DMS53 treated with DMSO at 0.1 percent for 48 hours (cell line): ENCODE results near the gene TTC13.
A peak's percentile ranks its signal among the peaks of the same experiment; 100 is the strongest.
"Not testable (repeated sequence)": the region's sequence is repeated elsewhere in the genome, so short reads cannot be mapped to it uniquely, and the experiment has no call there.

Experiments
- DNase-seq: peaks from one replicate; lab custom pipeline; 2025; ENCODE audit not compliant: unreplicated experiment; lab: John Stamatoyannopoulos, UW

The TTC13 gene

DNA sequence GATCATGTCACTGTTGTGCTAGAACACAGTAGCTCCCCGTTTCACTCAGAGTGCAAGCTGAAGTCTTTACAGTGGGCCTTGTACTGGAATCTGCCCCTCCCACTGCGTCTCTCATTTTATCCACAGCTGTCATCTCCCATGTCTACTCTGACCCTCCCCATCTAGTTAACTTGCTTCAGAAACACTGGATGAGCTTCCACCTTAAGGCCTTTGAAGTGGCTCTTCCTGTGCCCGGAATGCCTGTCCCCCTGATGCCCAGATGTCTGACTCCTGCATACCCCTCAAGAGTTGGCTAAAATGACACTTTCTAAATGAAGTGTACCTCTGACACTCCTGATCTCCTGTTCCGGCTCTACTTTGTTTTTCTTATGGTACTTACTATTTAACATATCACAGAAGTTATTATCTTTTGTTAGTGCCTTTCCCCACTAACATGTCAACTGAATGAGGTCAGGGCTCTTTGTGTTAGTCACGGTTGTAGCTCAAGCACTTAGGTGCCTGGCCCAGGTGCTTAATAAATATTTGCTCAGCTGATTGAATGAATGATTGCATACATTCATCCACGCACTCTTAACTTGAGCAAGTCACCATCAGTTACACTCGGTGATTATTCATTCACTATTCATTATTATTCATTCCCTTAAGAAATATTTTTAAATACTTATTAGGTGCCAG, 13.6 kb upstream of the TTC13 start:
- DNase-seq: peak; percentile 96

DNA sequence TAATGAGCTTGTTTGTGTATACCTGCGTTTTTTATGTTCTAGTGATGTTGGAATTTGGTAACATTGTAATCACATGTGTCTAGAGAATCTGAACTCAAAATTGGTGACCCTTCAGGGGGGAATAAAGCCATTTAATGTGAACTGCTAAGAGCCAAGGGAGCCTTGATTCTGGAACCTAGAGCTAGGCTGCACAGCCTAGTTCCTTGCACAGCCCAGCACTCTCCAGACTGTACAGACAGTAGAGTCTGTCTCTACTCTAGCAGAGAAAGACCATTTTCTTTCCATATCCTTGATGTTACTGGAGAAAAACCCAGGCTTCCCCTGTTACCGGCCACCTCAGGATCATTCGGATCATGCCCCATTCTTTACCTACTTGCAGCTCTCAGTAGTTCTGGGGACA, 8.8 kb upstream of the TTC13 start:
- DNase-seq: no peak

DNA sequence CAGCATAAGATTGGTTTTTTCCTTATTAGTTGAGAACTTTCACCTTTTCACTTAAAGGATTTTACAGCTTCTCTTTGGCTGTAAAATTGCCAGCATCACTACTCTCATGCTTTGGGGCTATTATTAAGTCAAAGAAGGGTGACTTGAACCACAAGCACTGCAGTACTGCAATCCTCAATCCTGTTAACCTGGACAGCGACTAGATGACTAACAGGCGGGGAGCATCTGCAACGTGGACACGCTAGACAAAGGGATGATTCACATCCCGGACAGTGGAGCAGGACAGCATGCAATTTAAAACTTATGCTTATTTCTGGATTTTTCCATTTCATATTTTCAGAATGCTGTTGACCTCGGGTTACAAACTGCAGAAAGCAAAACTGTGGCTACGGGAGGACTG, 8.3 kb upstream of the TTC13 start:
- no peak for DNase-seq

DNA sequence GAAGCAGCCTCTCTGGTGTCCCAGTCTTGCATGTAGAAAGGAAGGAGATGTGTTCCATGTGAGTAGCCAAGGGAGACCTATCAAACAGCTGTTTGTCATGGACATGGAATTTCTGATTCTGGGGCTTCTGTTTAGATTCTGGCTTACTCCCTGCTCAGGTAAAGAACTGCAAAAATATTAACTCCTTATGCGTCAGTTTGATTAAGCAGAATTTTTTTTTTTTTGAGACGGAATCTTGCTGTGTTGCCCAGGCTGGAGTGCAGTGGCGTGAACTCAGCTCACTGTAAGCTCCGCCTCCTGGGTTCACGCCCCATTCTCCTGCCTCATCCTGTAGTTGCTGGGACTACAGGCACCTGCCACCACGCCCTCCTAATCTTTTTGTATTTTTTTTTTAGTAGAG, 7.0 kb upstream of the TTC13 start:
- DNase-seq: no peak

DNA sequence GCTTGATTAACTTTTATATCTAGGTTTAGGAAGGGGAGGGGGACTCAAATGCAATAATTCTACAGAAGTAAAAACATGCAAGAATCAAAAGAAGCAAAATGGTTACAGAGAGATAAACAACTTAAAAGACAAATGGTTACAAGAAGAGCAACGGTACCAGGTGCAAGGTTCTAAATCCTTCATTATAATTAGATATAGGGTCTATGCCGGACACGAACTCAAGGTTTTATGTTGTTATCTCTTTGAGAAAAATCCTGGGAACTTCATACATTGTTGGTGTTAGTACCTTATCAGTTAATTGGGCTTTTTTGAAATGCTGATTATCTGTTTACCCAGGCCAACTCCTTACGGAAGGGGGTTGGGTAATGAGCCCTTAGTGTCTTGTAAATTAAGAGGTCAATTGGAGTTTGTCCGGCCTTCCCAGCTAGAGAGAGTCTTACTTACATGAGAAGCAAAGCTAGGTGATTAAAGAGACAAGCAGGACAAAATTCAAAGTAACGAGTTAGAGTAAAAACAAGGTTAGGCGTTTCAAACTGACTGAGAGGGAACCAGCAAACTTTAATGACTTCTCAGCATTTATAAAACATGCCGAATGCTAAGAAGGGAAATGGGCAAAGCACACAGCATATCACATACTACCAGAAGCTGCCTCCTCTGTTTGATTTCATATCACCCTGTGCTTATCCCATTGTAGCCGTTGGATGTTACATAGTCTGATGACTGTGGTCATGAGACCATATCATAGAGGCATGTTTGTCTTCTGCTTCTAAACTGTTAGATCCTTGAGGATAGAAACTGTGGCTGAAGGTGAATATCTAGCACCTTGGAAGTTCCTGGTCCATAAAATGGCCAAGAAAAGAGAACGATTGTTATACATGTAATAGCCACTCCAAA, 6.2 kb upstream of the TTC13 start:
- not testable (repeated sequence) for DNase-seq

DNA sequence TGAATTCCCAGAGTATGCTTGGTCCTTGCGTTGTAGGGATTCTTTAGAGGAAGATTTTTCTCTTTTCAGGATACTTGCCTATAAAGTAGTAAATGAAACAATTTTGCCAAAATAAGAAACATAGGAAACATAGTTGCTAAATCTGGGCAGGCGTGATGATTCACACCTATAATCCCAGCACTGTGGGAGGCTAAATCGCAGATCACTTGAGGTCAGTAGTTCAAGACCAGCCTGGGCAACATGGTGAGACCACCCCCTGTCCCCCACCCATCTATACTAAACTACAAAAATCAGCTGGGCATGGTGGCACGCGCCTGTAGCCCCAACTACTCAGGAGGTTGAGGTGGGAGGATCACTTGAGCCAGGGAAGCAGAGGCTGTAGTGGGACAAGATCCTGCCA, 5.2 kb upstream of the TTC13 start:
- DNase-seq: no peak

DNA sequence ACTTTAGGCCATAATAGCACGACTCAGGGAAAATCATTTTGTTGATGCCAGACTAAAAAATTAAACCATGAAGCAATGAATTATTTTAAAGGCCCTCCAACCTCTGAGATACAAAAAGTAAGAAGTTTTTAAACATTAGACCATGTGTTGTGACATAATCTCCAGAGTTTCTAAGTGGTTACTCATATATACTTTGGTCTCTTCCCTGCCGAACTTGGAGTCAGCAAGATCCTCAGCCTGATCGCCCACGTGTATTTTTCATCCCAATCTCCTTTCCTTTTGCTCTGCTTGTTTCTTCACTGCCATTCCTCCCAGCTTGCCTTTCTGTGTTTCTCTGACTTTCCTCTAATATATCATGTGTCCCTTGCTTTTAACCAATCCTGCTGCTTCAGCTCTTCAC, 4.0 kb upstream of the TTC13 start:
- no peak for DNase-seq

DNA sequence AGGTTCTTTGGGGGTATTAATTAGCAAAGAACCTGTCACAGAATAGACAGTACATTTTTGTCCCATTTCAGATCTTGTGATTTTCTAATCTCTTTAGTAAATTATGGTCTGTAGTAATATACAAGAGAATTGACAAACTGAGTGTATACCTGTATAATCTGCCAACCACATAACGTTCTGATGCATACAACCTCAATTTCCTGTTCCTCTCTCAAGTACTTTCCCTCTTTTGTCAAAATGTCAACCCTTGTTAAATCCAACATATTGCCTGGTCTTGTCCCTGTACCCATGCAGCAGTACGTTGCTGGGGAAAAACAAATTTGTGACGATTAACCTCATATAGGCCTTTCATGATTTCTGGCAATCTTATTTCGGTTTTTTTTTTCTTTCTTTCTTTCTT, 1.3 kb upstream of the TTC13 start:
- no peak for DNase-seq

DNA sequence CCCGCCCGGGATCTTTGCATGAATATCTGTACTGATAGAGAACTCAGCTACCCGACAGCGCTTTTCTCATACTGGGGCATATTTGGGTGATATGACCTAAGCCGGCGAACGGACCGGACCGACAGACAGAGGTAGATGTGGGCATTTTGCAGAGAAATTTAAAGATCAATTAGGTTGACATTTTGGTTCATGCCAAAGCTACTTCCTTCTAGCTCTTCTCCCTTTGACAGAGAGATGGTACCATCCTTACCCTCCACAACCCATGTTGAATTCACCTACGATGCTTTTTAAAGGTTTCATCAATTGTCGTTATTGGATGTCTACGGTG, 692 bp upstream of the TTC13 start:
- DNase-seq: no peak

DNA sequence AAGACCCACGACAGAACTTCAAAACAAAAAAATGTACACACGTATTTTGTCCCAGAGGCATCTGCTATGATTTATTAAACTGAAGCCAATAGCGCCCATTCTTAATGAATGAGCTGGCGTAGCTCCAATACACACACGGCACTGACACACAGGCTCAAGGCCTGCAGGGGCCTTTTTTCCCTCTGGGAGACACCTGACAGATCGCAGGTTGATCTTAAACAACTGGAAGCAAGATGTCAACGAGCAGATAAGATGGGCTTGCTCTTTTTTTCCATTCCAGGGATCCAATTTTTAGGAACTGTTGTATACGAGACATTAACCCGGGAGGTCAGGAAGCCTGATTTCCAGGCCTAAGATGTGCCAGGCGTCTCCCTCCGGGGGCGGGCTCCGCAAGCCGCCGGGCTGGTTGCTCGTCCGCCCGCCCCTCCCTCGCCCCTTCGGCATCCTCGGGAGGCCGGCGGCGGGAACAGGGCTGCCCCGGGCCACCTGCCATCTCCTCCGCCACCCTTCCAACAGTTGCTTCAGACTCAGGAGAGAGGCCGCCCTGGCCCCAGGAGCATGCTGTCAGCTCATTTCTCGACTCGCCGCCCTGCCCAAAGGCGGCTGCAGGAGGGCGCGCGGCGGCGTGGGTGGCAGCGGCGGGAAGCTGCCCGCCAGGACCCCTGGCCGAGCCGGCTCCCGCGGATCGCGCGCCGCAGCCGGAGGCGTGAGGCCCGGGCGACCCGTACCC, 735 bp downstream of the TTC13 start:
- peak; percentile 24 for DNase-seq

DNA sequence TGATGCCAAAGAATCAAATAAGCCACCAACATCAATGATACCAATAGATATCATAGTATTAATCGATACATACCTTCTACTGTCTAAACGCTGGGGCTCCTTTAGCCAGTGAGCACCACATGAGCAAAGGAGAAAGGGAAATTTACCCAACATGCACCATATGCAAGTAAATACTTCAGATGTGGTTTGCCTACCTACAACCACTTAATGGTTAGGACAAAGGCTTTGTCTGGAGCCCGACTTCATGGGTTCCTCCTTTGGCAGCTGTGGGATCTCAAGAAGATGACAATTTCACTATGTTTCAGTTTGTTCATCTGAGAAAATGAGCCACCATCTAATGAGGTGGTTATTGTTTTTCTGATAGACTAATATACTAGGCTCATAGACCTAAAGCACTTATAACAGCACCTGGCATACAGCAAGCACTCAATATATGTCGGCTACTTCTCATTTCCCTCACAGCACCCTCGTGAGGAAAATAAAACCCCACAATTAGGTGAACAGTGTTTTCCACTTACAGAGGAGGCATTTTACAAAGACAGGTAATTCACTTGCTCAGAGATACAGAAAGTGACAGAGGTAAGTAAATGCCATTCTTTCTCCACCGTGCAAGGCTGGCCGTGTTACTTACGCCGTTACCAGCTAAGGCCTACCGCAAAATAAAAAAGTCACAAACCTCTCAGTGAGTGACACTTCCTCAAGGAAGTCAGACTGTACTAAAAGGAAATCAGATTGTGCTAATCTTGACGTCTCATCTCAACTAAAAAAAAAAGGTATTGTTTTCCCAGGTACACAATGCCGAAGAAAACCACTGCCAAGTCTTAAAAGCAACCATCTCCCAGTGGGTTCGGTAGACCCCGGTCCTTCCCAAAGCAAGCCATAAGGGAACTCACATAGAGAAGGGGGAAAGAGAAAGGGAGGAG, 1.6 kb downstream of the TTC13 start:
- no peak for DNase-seq

DNA sequence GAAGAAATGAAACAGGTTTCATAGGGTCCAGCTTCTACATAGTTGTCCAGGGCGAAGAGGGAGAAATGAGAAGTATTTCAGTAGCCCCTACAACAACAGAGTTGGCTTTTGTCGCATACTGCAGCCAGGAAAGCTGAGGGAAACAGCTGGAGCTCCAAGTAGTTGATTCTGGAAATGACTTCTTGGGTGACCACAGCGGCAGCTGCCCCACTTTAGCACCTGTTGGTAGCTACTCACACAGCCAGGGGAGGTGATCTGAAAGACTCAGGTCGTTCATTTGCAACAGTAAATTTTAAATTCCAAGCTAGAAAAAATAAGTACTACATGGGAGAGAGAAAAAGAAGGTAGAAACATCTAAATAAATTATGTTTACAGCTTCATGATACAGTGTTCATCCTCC, 2.3 kb downstream of the TTC13 start:
- no peak for DNase-seq

DNA sequence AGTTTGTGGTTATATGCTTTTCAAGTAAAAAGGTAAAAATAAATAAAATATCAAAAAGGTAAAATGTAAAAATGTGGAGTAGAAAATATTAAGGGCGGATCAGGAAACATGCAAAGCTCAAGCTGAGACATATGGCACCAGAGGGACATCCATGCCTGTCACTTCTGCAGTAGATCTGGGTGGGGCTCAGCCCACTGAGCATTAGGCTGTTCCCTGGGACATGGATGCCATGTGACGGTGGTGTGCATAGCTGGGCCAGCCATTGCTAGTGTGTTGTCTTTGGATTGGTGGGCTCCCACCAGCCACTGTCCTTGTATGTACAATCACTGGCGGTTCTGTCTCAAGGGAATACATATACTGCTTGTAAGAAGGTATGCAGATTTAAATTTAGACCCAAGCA, 3.0 kb downstream of the TTC13 start:
- DNase-seq: no peak

DNA sequence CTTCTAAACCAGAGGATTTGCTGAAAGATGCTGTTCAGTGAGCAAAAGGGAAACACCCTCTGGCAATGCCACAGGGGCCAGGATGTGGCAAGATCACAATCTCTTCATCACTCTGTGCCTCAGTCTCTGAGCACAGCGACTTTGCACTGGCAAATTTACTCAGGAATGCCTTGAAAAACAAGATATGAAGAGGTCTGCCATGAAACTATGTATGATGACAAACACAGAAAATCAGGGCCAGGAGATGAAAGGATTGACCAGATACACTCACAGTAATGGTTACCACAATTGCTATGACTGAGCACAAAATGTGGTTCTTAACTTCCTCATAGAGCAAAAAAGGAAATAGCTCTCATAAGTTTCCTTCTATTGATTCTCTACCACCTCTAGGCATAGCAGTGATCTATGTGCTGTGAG, 5.8 kb downstream of the TTC13 start:
- no peak for DNase-seq

DNA sequence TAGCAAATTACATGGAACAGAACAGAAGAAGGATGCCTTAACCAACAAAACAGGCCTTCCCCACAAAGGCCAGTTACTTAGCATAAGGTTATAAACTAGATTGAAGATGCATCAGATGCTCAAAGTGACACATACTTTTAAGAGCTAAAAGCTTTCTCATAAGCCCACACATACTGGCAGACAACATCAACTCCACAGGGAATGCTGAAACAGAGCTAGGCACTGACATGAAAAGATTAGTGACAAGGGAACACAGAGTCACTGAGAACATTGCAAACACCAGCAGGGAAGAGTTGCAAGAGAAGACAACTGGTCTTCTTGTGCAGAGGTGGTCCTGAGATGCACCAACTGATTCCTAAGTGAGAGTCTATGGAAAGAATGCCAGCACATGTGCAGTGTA, 6.9 kb downstream of the TTC13 start:
- no peak for DNase-seq

DNA sequence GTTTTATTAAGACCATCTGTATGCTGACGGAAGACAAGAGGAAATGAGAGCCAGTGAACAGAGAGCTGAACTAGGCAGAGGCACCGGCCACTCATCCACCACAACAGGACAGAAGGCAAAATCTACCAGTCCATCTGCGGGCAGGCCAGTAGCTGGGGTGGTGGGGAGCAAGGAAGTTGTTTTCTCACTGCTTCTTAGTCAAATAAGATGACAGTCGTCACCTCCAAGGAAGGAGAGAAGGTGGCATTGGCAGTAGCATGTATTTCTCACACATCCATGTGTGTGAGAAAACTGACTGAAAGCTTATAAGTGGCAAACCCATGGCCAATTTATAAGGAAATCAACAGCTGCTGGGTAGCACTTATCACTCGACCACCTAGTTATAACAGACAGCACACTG, 8.2 kb downstream of the TTC13 start:
- no peak for DNase-seq

DNA sequence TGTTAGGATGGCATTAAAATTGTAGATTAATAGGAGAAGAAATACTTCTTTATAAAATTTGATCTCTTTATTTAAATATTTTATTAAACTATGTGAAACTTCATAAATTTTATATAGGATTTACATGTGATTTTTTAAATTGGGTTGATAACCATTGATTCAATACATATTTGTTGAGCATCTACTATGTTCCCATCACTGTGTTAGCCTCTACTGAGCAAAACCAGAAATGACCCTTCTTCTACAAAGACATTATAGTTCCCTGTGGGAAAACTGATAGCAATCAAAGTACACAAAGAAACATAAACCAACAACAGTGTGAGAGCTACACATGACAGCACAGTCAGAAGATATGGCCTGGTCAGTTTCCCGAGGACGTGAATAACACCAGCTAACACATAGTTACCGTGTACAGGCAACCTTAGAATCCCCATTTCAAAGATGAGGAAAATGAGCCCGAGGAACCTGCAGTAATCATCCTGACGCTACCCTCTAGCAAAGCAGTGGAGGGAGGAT, 12.2 kb downstream of the TTC13 start:
- no peak for DNase-seq

DNA sequence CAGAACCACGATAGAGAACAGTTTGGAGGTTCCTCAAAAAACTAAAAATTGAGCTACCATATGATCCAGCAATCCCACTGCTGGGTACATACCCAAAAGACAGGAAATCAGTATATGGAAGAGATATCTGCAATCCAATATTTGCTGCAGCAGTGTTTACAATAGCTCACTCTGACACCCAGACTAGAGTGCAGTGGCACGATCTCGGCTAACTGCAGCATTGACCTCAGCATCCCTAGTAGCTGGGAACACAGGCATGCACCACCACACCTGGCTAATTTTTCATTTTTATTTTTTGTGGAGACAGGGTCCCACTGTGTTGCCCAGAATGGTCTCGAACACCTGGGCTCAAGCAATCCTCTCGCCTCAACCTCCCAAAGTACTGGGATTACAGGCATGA, 13.1 kb downstream of the TTC13 start:
- DNase-seq: no peak

DNA sequence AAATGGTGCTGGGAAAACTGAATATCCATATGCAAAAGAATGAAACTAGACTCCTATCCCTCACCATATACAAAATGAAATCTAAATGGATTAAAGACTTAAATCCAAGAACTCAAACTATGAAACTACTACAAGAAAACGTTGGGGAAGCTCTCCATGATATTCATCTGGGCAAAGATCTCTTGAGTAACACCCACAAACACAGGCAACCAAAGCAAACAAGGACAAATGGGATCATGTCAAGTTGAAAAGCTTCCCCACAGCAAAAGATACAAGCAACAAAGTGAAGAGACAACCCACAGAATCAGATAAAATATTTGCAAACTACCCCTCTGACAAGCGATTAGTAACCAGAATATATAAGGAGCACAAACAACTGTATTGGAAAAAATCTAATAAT, 13.8 kb downstream of the TTC13 start:
- DNase-seq: no peak

DNA sequence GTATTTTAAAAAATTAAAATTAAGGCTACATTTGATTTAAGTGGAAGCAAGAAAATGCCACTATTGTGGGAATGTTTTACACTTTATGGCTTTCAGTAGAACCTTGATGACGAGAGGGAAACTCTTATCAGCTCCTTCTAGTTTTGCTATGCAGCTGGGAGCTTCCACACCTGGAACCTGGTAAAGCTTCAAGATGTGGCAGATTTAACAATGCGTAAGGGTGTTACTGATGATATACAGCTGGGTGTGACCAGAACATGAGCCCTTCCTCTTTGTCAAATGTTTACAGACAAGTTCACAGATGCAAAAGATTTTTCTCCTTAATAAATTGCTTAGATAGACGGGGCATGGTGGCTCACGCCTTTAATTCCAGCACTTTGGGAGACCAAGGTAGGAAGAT, 20.3 kb downstream of the TTC13 start:
- no peak for DNase-seq

DNA sequence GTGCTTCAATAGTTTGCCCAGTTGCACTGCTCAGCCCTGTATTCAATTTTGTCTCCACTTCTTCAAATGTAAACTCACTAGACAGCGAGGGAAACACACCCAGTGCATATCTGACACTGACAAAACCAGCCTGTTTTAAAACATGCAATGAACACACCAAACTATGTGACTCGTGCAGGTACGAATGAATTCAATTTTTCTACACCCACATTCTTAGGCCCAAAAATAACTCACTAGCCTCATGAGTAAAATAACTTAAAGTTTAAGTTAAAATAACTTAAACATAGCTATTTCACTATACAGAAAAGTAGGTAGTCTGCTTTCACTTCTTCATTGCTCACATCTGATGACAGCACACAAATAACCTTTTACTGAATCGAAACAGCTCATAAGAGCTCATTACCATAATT, 21.1 kb downstream of the TTC13 start:
- DNase-seq: no peak
